ENCODE measurements around the gene HS6ST1.
"Not testable (repeated sequence)": the region's sequence is repeated elsewhere in the genome, so short reads cannot be mapped to it uniquely, and the experiment has no call there.

The HS6ST1 gene

GRCh38 chr2:128269990-128270671 lies 48.5 kb downstream of the HS6ST1 start:
- in situ Hi-C loops (cut with HindIII; ENCODE audit: low sequenced_read_pairs): no loop called here

GRCh38 chr2:128269063-128269989 lies 49.3 kb downstream of the HS6ST1 start:
- in situ Hi-C loops (cut with HindIII; ENCODE audit: low sequenced_read_pairs): no loop called here

GRCh38 chr2:128268611-128269010 lies 50.1 kb downstream of the HS6ST1 start:
- in situ Hi-C loops (cut with HindIII; ENCODE audit: low sequenced_read_pairs): not testable (repeated sequence)

GRCh38 chr2:128268145-128268544 lies 50.5 kb downstream of the HS6ST1 start:
- in situ Hi-C loops (cut with HindIII; ENCODE audit: low sequenced_read_pairs): not testable (repeated sequence)

GRCh38 chr2:128267649-128268048 lies 51.0 kb downstream of the HS6ST1 start:
- in situ Hi-C loops (cut with HindIII; ENCODE audit: low sequenced_read_pairs): not testable (repeated sequence)

- in situ Hi-C loops (cut with HindIII; ENCODE audit: low sequenced_read_pairs): not testable (repeated sequence)
These were observed 51.5 kb downstream of the HS6ST1 start for GRCh38 chr2:128267197-128267596.

- in situ Hi-C loops (cut with HindIII; ENCODE audit: low sequenced_read_pairs): not testable (repeated sequence)
These were observed 52.2 kb downstream of the HS6ST1 start for GRCh38 chr2:128266463-128266862.

GRCh38 chr2:128265608-128265993 lies 53.1 kb downstream of the HS6ST1 start:
- in situ Hi-C loops (cut with HindIII; ENCODE audit: low sequenced_read_pairs): not testable (repeated sequence)

- in situ Hi-C loops (cut with HindIII; ENCODE audit: low sequenced_read_pairs): no loop called here
These were observed 53.6 kb downstream of the HS6ST1 start for GRCh38 chr2:128264881-128265607.

- in situ Hi-C loops (cut with HindIII; ENCODE audit: low sequenced_read_pairs): no loop called here
These were observed 54.8 kb downstream of the HS6ST1 start for GRCh38 chr2:128263902-128264331.

- in situ Hi-C loops (cut with HindIII; ENCODE audit: low sequenced_read_pairs): no loop called here
These were observed 56.1 kb downstream of the HS6ST1 start for GRCh38 chr2:128262315-128263253.

- in situ Hi-C loops (cut with HindIII; ENCODE audit: low sequenced_read_pairs): no loop called here
These were observed 57.2 kb downstream of the HS6ST1 start for GRCh38 chr2:128261245-128262128.

GRCh38 chr2:128260239-128261138 lies 58.2 kb downstream of the HS6ST1 start:
- in situ Hi-C loops (cut with HindIII; ENCODE audit: low sequenced_read_pairs): no loop called here

- in situ Hi-C loops (cut with HindIII; ENCODE audit: low sequenced_read_pairs): no loop called here
These were observed 59.1 kb downstream of the HS6ST1 start for GRCh38 chr2:128259585-128259984.

GRCh38 chr2:128258218-128258617 lies 60.5 kb downstream of the HS6ST1 start:
- in situ Hi-C loops (cut with HindIII; ENCODE audit: low sequenced_read_pairs): no loop called here

GRCh38 chr2:128252501-128252900 lies 66.2 kb downstream of the HS6ST1 start:
- in situ Hi-C loops (cut with HindIII; ENCODE audit: low sequenced_read_pairs): no loop called here

GRCh38 chr2:128252086-128252485 lies 66.6 kb downstream of the HS6ST1 start:
- in situ Hi-C loops (cut with HindIII; ENCODE audit: low sequenced_read_pairs): not testable (repeated sequence)

Measured in DLD1 (cell line).